HL-60 (cell line): ENCODE data around the gene NUB1.

ENCODE experiments used
- CTCF ChIP-seq: IDR thresholded peaks from one replicate; pipeline ENCODE4 v1.5.1; 2011; ENCODE audit warnings: low read length, control low read depth, inconsistent platforms; ENCODE audit not compliant: insufficient read depth
- GABPA ChIP-seq: IDR thresholded peaks from 2 replicates; pipeline ENCODE4 v1.6.1; 2012; ENCODE audit warnings: low read depth
- POLR2AphosphoS5 ChIP-seq: IDR thresholded peaks from 2 replicates; pipeline ENCODE4 v1.6.1; 2012; ENCODE audit warnings: low read depth
- REST ChIP-seq: IDR thresholded peaks from 2 replicates; pipeline ENCODE4 v1.6.1; 2012; ENCODE audit warnings: low read depth; ENCODE audit not compliant: insufficient replicate concordance
- SPI1 ChIP-seq: IDR thresholded peaks from 2 replicates; pipeline ENCODE4 v1.6.1; 2012; ENCODE audit warnings: low read depth, mild to moderate bottlenecking, borderline replicate concordance

- TF ChIP-seq CTCF (no peak), GABPA (no peak), POLR2AphosphoS5 (no peak), SPI1 (no peak), REST (no peak)
These were observed 55.4 kb downstream of the NUB1 start for GRCh38 chr7:151397026-151397425.
